HuH-7.5 (cell line): ENCODE data around the gene SWT1.
"Not testable (repeated sequence)": the region's sequence is repeated elsewhere in the genome, so short reads cannot be mapped to it uniquely, and the experiment has no call there.

Experiments
- DNase-seq: peaks from one replicate; pipeline ENCODE4 v3.0.0; 2011; ENCODE audit warnings: low spot score

SWT1 gene

GRCh38 chr1:185245466-185245865 lies 88.5 kb downstream of the SWT1 start:
- DNase-seq = no peak

- no peak for DNase-seq
Measured at GRCh38 chr1:185249563-185249962, 92.6 kb downstream of the SWT1 start.

- DNase-seq = no peak
Measured at GRCh38 chr1:185250063-185250462, 93.1 kb downstream of the SWT1 start.

- DNase-seq = not testable (repeated sequence)
Measured at GRCh38 chr1:185251928-185252327, 95.0 kb downstream of the SWT1 start.

- not testable (repeated sequence) for DNase-seq
Measured at GRCh38 chr1:185252404-185252803, 95.4 kb downstream of the SWT1 start.

GRCh38 chr1:185255595-185255994 lies 98.6 kb downstream of the SWT1 start:
- DNase-seq = not testable (repeated sequence)

- DNase-seq = not testable (repeated sequence)
Measured at GRCh38 chr1:185257116-185257949, 100.4 kb downstream of the SWT1 start.

GRCh38 chr1:185257950-185258208 lies 100.9 kb downstream of the SWT1 start:
- no peak for DNase-seq

GRCh38 chr1:185258676-185259075 lies 101.7 kb downstream of the SWT1 start:
- DNase-seq = no peak

GRCh38 chr1:185260611-185261010 lies 103.6 kb downstream of the SWT1 start:
- DNase-seq = no peak

- no peak for DNase-seq
Measured at GRCh38 chr1:185262151-185262550, 105.2 kb downstream of the SWT1 start.

GRCh38 chr1:185263292-185263691 lies 106.3 kb downstream of the SWT1 start:
- no peak for DNase-seq

GRCh38 chr1:185263780-185264179 lies 106.8 kb downstream of the SWT1 start:
- no peak for DNase-seq

GRCh38 chr1:185265314-185265713 lies 108.3 kb downstream of the SWT1 start:
- no peak for DNase-seq

GRCh38 chr1:185267301-185267700 lies 110.3 kb downstream of the SWT1 start:
- DNase-seq = no peak

GRCh38 chr1:185267701-185268100 lies 110.7 kb downstream of the SWT1 start:
- DNase-seq = no peak

- no peak for DNase-seq
Measured at GRCh38 chr1:185268352-185268751, 111.4 kb downstream of the SWT1 start.

GRCh38 chr1:185271921-185272320 lies 115.0 kb downstream of the SWT1 start:
- DNase-seq = no peak

- DNase-seq = no peak
Measured at GRCh38 chr1:185279571-185279970, 122.6 kb downstream of the SWT1 start.

GRCh38 chr1:185280589-185280988 lies 123.6 kb downstream of the SWT1 start:
- no peak for DNase-seq

- DNase-seq = no peak
Measured at GRCh38 chr1:185281245-185281644, 124.3 kb downstream of the SWT1 start.

GRCh38 chr1:185284116-185284515 lies 127.1 kb downstream of the SWT1 start:
- no peak for DNase-seq

- DNase-seq = no peak
Measured at GRCh38 chr1:185284533-185285276, 127.7 kb downstream of the SWT1 start.

- DNase-seq = no peak
Measured at GRCh38 chr1:185287451-185287850, 130.5 kb downstream of the SWT1 start.
